ENCODE results near the gene SATL1. TPM values are rescaled to one million over a fixed set of nuclear protein-coding genes. Genes with fewer than 3 reads are reported as not detected.
"Not testable (repeated sequence)": the region's sequence is repeated elsewhere in the genome, so short reads cannot be mapped to it uniquely, and the experiment has no call there.

SATL1 gene
- total RNA-seq, 1 donor from 2014 or later = not detected

GRCh38 chrX:85084770-85085393 lies 158.7 kb downstream of the SATL1 start:
- no peak overlapping the region for H3K4me3 Mint-ChIP-seq
- peaks cover 40% of the 10 kb centered on the region for H3K36me3 Mint-ChIP-seq (ENCODE audit: low read depth)
- no peak for DNase-seq
- no peaks in the 10 kb centered on the region for H3K27me3 Mint-ChIP-seq
- ATAC-seq (ENCODE audit: low read depth) = no peak
- H3K9me3 Mint-ChIP-seq = no peaks in the 10 kb centered on the region
- ChIA-PET CTCF (interaction anchor here (0.9 to 1.2 kb wide), 2 partner anchors 9 to 20 kb away, joined by 4 to 6 read pairs; no protein-coding TSS in a partner anchor), POLR2A (no interaction called here)
- TF ChIP-seq CTCF (IDR thresholded peaks at IDR 0.05) = no peak
- intact Hi-C loops (cut with micrococcal nuclease) = loop anchor here (1.0 kb wide), 1 partner anchor 459 kb away; no protein-coding TSS in a partner anchor
- no peaks in the 10 kb centered on the region for H3K4me1 Mint-ChIP-seq
- no peak overlapping the region for H3K27ac Mint-ChIP-seq

- H3K4me3 Mint-ChIP-seq; CTCF ChIA-PET; H3K4me1 Mint-ChIP-seq; H3K27me3 Mint-ChIP-seq; POLR2A ChIA-PET; intact Hi-C loops (cut with micrococcal nuclease); ATAC-seq (ENCODE audit: low read depth); DNase-seq; H3K27ac Mint-ChIP-seq; H3K9me3 Mint-ChIP-seq: not testable (repeated sequence)
- H3K36me3 Mint-ChIP-seq (ENCODE audit: low read depth) = peaks cover 27% of the 10 kb centered on the region
Observed at GRCh38 chrX:85077247-85077646, 166.3 kb downstream of the SATL1 start.

- Mint-ChIP-seq H3K9me3 (no peaks in the 10 kb centered on the region), H3K27me3 (no peaks in the 10 kb centered on the region), H3K4me3 (no peak overlapping the region), H3K36me3 (ENCODE audit: low read depth) (peaks cover 34% of the 10 kb centered on the region), H3K27ac (no peak overlapping the region), H3K4me1 (no peaks in the 10 kb centered on the region)
- TF ChIP-seq CTCF (IDR thresholded peaks at IDR 0.05) = no peak
- intact Hi-C loops (cut with micrococcal nuclease) = no loop called here
- CTCF ChIA-PET = no interaction called here
- DNase-seq = no peak
- no peak for ATAC-seq (ENCODE audit: low read depth)
- POLR2A ChIA-PET = no interaction called here
Observed at GRCh38 chrX:85065512-85066198, 177.9 kb downstream of the SATL1 start.

- Mint-ChIP-seq H3K4me1 (no peaks in the 10 kb centered on the region), H3K4me3 (no peak overlapping the region), H3K9me3 (no peaks in the 10 kb centered on the region), H3K36me3 (ENCODE audit: low read depth) (peaks cover 4% of the 10 kb centered on the region), H3K27ac (no peak overlapping the region), H3K27me3 (no peaks in the 10 kb centered on the region)
- CTCF ChIA-PET = interaction anchor here (1.0 to 1.9 kb wide), 2 partner anchors 323 to 1006 kb away, joined by 4 to 5 read pairs; no protein-coding TSS in a partner anchor
- intact Hi-C loops (cut with micrococcal nuclease) = loop anchor here (1.0 kb wide), 1 partner anchor 323 kb away; no protein-coding TSS in a partner anchor
- DNase-seq (no peak), ATAC-seq (ENCODE audit: low read depth) (no peak)
- POLR2A ChIA-PET = no interaction called here
- no peak for TF ChIP-seq CTCF (IDR thresholded peaks at IDR 0.05)
Observed at GRCh38 chrX:85052636-85053343, 190.8 kb downstream of the SATL1 start.

GRCh38 chrX:85052205-85052604 lies 191.4 kb downstream of the SATL1 start:
- DNase-seq = no peak
- H3K4me1 Mint-ChIP-seq = no peaks in the 10 kb centered on the region
- TF ChIP-seq CTCF (IDR thresholded peaks at IDR 0.05) = no peak
- intact Hi-C loops (cut with micrococcal nuclease) = no loop called here
- CTCF ChIA-PET = interaction anchor here (1.9 kb wide), 1 partner anchor 322 kb away, joined by 5 read pairs; no protein-coding TSS in a partner anchor
- no peak for ATAC-seq (ENCODE audit: low read depth)
- H3K4me3 Mint-ChIP-seq = no peak overlapping the region
- H3K27me3 Mint-ChIP-seq = no peaks in the 10 kb centered on the region
- H3K9me3 Mint-ChIP-seq = no peaks in the 10 kb centered on the region
- H3K27ac Mint-ChIP-seq = no peak overlapping the region
- POLR2A ChIA-PET = no interaction called here
- peaks cover 6% of the 10 kb centered on the region for H3K36me3 Mint-ChIP-seq (ENCODE audit: low read depth)
